GM23338 (cell line): ENCODE results near the gene TCN2. TPM values are rescaled to one million over a fixed set of nuclear protein-coding genes. Genes with fewer than 3 reads are reported as not detected.
"Not testable (repeated sequence)": the region's sequence is repeated elsewhere in the genome, so short reads cannot be mapped to it uniquely, and the experiment has no call there.

Experiments
- ATAC-seq: fragments of 200-7000 bp; cut with Tn5 transposase; 3 replicates; pipeline ENCODE4 v1.9.1; 2020
- DNase-seq: peaks from one replicate; pipeline ENCODE4 v3.0.0-alpha.2; 2015; ENCODE audit warnings: low spot score
- H2AFZ ChIP-seq: fragments of 200-600 bp; sonication (generic); 2 replicates; pipeline ENCODE4 v1.8.0; 2016; ENCODE audit warnings: antibody characterized with exemption, mild to moderate bottlenecking, moderate library complexity
- H3F3A ChIP-seq: fragments of 200-600 bp; sonication (generic); replicated peaks from 2 replicates; pipeline ENCODE4 v1.8.0; 2017; ENCODE audit warnings: antibody characterized with exemption, mixed run types, low read depth
- H3K27ac ChIP-seq: fragments of 200-600 bp; sonication (generic); 2 replicates; pipeline ENCODE4 v1.6.1; 2016; ENCODE audit warnings: low read depth
- H3K27me3 ChIP-seq: fragments of 200-600 bp; sonication (generic); 2 replicates; pipeline ENCODE4 v1.8.0; 2016; ENCODE audit warnings: mild to moderate bottlenecking, mixed run types, moderate library complexity; ENCODE audit not compliant: insufficient read depth
- H3K36me3 ChIP-seq: fragments of 200-600 bp; sonication (generic); 2 replicates; pipeline ENCODE4 v1.8.0; 2016; ENCODE audit warnings: mild to moderate bottlenecking; ENCODE audit not compliant: insufficient read depth
- H3K4me1 ChIP-seq: fragments of 200-600 bp; sonication (generic); 2 replicates; pipeline ENCODE4 v1.8.0; 2016; ENCODE audit warnings: mild to moderate bottlenecking, moderate library complexity; ENCODE audit not compliant: insufficient read depth
- H3K4me2 ChIP-seq: fragments of 200-600 bp; sonication (generic); 2 replicates; pipeline ENCODE4 v1.7.1; 2017; ENCODE audit warnings: mixed run types
- H3K4me3 ChIP-seq: fragments of 200-600 bp; sonication (generic); 2 replicates; pipeline ENCODE4 v1.6.1; 2016; ENCODE audit warnings: mixed run types
- H3K79me2 ChIP-seq: fragments of 200-600 bp; sonication (generic); replicated peaks from 2 replicates; pipeline ENCODE4 v1.8.0; 2017; ENCODE audit warnings: mild to moderate bottlenecking; ENCODE audit not compliant: insufficient read depth
- H3K9me2 ChIP-seq: fragments of 200-600 bp; sonication (generic); 2 replicates; pipeline ENCODE4 v1.8.0; 2017; ENCODE audit not compliant: insufficient read depth
- H4K20me1 ChIP-seq: fragments of 200-600 bp; sonication (generic); replicated peaks from 2 replicates; pipeline ENCODE4 v1.8.0; 2017; ENCODE audit warnings: mild to moderate bottlenecking; ENCODE audit not compliant: insufficient read depth
- H3K27ac Mint-ChIP-seq: 2 replicates; pipeline ENCODE4 v1.8.0; 2020; ENCODE audit warnings: inconsistent platforms, mild to moderate bottlenecking, moderate library complexity, mixed read lengths
- H3K27me3 Mint-ChIP-seq: 3 replicates; pipeline ENCODE4 v1.8.0; 2022; ENCODE audit warnings: low read depth, mild to moderate bottlenecking, moderate library complexity, mixed read lengths, inconsistent platforms; ENCODE audit not compliant: insufficient read depth, poor library complexity
- H3K36me3 Mint-ChIP-seq: 3 replicates; pipeline ENCODE4 v1.8.0; 2021; ENCODE audit warnings: low read depth, mild to moderate bottlenecking, inconsistent platforms, moderate library complexity, mixed read lengths
- H3K4me1 Mint-ChIP-seq: 3 replicates; pipeline ENCODE4 v1.8.0; 2020; ENCODE audit warnings: mild to moderate bottlenecking, inconsistent platforms, mixed read lengths
- H3K4me3 Mint-ChIP-seq: 3 replicates; pipeline ENCODE4 v1.8.0; 2021; ENCODE audit warnings: moderate library complexity, mild to moderate bottlenecking, inconsistent platforms, mixed read lengths
- H3K9me3 Mint-ChIP-seq: 3 replicates; pipeline ENCODE4 v1.8.0; 2020; ENCODE audit warnings: moderate library complexity, mild to moderate bottlenecking, inconsistent platforms, mixed read lengths
- CREB1 ChIP-seq: fragments of 250-450 bp; sonication (Bioruptor Pico); IDR thresholded peaks from 2 replicates; pipeline ENCODE4 v1.5.0; 2020; ENCODE audit warnings: low read depth, mild to moderate bottlenecking, moderate library complexity
- CTCF ChIP-seq, 2 experiments: fragments of 200-600 bp in 1 of 2; sonication (generic) in 1 of 2; conservative IDR thresholded peaks; 2 replicates each; pipeline versions ENCODE4 v1.5.1 to v1.6.1; 2016 to 2017; ENCODE audit warnings: antibody characterized with exemption in 2 of 2, low read depth in 2 of 2, mild to moderate bottlenecking in 2 of 2, moderate library complexity in 1 of 2
- ETS1 ChIP-seq: IDR thresholded peaks from 2 replicates; pipeline ENCODE4 v1.6.1; 2016; ENCODE audit warnings: antibody characterized with exemption
- EZH2 ChIP-seq: fragments of 200-600 bp; sonication (generic); IDR thresholded peaks from one replicate; pipeline ENCODE4 v1.8.0; 2017; ENCODE audit warnings: antibody characterized with exemption, mild to moderate bottlenecking, low read depth; ENCODE audit not compliant: unreplicated experiment
- EZH2phosphoT487 ChIP-seq: fragments of 200-600 bp; sonication (generic); IDR thresholded peaks from one replicate; pipeline ENCODE4 v1.8.1; 2018; ENCODE audit warnings: antibody characterized with exemption; ENCODE audit not compliant: unreplicated experiment
- JUNB ChIP-seq: IDR thresholded peaks from one replicate; pipeline ENCODE4 v1.6.1; 2016; ENCODE audit warnings: antibody characterized with exemption; ENCODE audit not compliant: unreplicated experiment
- NANOG ChIP-seq: IDR thresholded peaks from 2 replicates; pipeline ENCODE4 v1.6.1; 2016; ENCODE audit warnings: antibody characterized with exemption, borderline replicate concordance
- POLR2AphosphoS5 ChIP-seq: IDR thresholded peaks from 2 replicates; pipeline ENCODE4 v1.6.1; 2016; ENCODE audit warnings: antibody characterized with exemption, low read depth
- STAT1 ChIP-seq: IDR thresholded peaks from one replicate; pipeline ENCODE4 v1.6.1; 2016; ENCODE audit warnings: antibody characterized with exemption; ENCODE audit not compliant: unreplicated experiment
- ZNF114 ChIP-seq: fragments of 250-450 bp; sonication (Bioruptor Pico); IDR thresholded peaks from 2 replicates; pipeline ENCODE4 v1.5.0; 2020; ENCODE audit warnings: mild to moderate bottlenecking, moderate library complexity
- ZNF331 ChIP-seq: fragments of 250-450 bp; sonication (Bioruptor Pico); IDR thresholded peaks from 2 replicates; pipeline ENCODE4 v1.5.0; 2020; ENCODE audit warnings: low read depth, mild to moderate bottlenecking, moderate library complexity
- polyA plus RNA-seq: library from polyadenylated mRNA; unstranded; fragments of >200 nt; fragmentation: Nextera tagmentation; extraction: Ambion mirVana; gene quantifications from 2 replicates; pipeline ENCODE4 v1.2.1, GENCODE V29; 2016
- total RNA-seq: library from RNA; depleted of rRNA; stranded (reverse); fragments of >200 nt; shearing (Covaris generic); gene quantifications from 2 replicates; pipeline ENCODE4 v1.2.3, GENCODE V29; 2014

TCN2 gene
- total and polyA plus RNA-seq, 2 experiments from 2014 or later: 12.9 to 38.1 TPM

GRCh38 chr22:30619909-30620308 lies 12.9 kb downstream of the TCN2 start:
- not testable (repeated sequence) for H3K27ac Mint-ChIP-seq, H3K4me1 Mint-ChIP-seq, H3K27ac ChIP-seq, H3K9me3 Mint-ChIP-seq, DNase-seq, H3K4me2 ChIP-seq, H3F3A ChIP-seq, H3K79me2 ChIP-seq, H3K4me1 ChIP-seq, H2AFZ ChIP-seq, H3K27me3 Mint-ChIP-seq, H3K9me2 ChIP-seq, H3K36me3 ChIP-seq, H3K27me3 ChIP-seq, H3K4me3 Mint-ChIP-seq, H4K20me1 ChIP-seq, H3K4me3 ChIP-seq, ATAC-seq
- H3K36me3 Mint-ChIP-seq: peaks cover 71% of the 10 kb centered on the region

GRCh38 chr22:30626413-30626812 lies 19.4 kb downstream of the TCN2 start:
- Histone ChIP-seq H3K36me3 (peaks cover 3% of the 10 kb centered on the region; the same call in 1 of the 2 replicates), H3K4me1 (no peaks in the 10 kb centered on the region), H4K20me1 (no peaks in the 10 kb centered on the region), H3K79me2 (no peaks in the 10 kb centered on the region), H3F3A (no peaks in the 10 kb centered on the region), H3K27ac (no peak overlapping the region), H2AFZ (no peak overlapping the region), H3K4me2 (no peak overlapping the region), H3K9me2 (no peaks in the 10 kb centered on the region), H3K4me3 (no peak overlapping the region), H3K27me3 (no peaks in the 10 kb centered on the region)
- H3K4me1 Mint-ChIP-seq: peaks cover 4% of the 10 kb centered on the region; the same call in 2 of the 3 replicates
- no peak overlapping the region for H3K27ac Mint-ChIP-seq
- no peak overlapping the region for H3K4me3 Mint-ChIP-seq
- H3K27me3 Mint-ChIP-seq: peaks cover 22% of the 10 kb centered on the region
- peaks cover 11% of the 10 kb centered on the region for H3K9me3 Mint-ChIP-seq
- ATAC-seq (peak; percentile 54), DNase-seq (no peak)
- TF ChIP-seq EZH2: no peak
- no peak for TF ChIP-seq ETS1
- peak in 1 of 2 experiments; percentile 24; a peak in 3 of 4 replicates for TF ChIP-seq CTCF (conservative IDR thresholded peaks at IDR 0.05; ENCODE audit: low read depth in 2 of 2)
- no peak for TF ChIP-seq ZNF331 (CRISPR knock-in tag)
- TF ChIP-seq NANOG: no peak
- H3K36me3 Mint-ChIP-seq: peaks cover 47% of the 10 kb centered on the region

- H3K4me3 ChIP-seq: no peak overlapping the region
- Mint-ChIP-seq H3K27ac (no peak overlapping the region), H3K4me3 (no peak overlapping the region), H3K27me3 (peaks cover 19% of the 10 kb centered on the region), H3K9me3 (peaks cover 11% of the 10 kb centered on the region), H3K36me3 (peaks cover 36% of the 10 kb centered on the region), H3K4me1 (peaks cover 4% of the 10 kb centered on the region; the same call in 2 of the 3 replicates)
- no peak overlapping the region for H3K27ac ChIP-seq
- no peaks in the 10 kb centered on the region for H3K79me2 ChIP-seq
- no peaks in the 10 kb centered on the region for H3K27me3 ChIP-seq
- no peak overlapping the region for H2AFZ ChIP-seq
- no peaks in the 10 kb centered on the region for H3F3A ChIP-seq
- DNase-seq (no peak), ATAC-seq (no peak)
- peaks cover 3% of the 10 kb centered on the region; the same call in 1 of the 2 replicates for H3K36me3 ChIP-seq
- H4K20me1 ChIP-seq: no peaks in the 10 kb centered on the region
- H3K4me2 ChIP-seq: no peak overlapping the region
- no peaks in the 10 kb centered on the region for H3K9me2 ChIP-seq
- no peaks in the 10 kb centered on the region for H3K4me1 ChIP-seq
- TF ChIP-seq NANOG (no peak), JUNB (no peak), CREB1 (CRISPR knock-in tag) (no peak), EZH2phosphoT487 (no peak), ZNF114 (no peak), ETS1 (no peak), STAT1 (no peak), EZH2 (no peak), CTCF (conservative IDR thresholded peaks at IDR 0.05; ENCODE audit: low read depth in 2 of 2) (no peak), POLR2AphosphoS5 (no peak), ZNF331 (CRISPR knock-in tag) (no peak)
Measured at GRCh38 chr22:30627471-30627870, 20.5 kb downstream of the TCN2 start.
